Ecto neural progenitor cell (in vitro differentiated cells): ENCODE measurements around the gene HBP1.
"Not testable (repeated sequence)": the region's sequence is repeated elsewhere in the genome, so short reads cannot be mapped to it uniquely, and the experiment has no call there.

Source experiments
- DNase-seq: peaks from one replicate; pipeline ENCODE4 v3.0.0-alpha.2; 2018; ENCODE audit warnings: low spot score

Gene HBP1

GRCh38 chr7:107230334-107230733, 61.5 kb downstream of the HBP1 start:
- DNase-seq, result no peak

- DNase-seq, result no peak
Measured at GRCh38 chr7:107232568-107233090, 63.8 kb downstream of the HBP1 start.

- no peak for DNase-seq
Measured at GRCh38 chr7:107233174-107233573, 64.4 kb downstream of the HBP1 start.

- DNase-seq, result no peak
Measured at GRCh38 chr7:107233981-107234380, 65.2 kb downstream of the HBP1 start.

- no peak for DNase-seq
Measured at GRCh38 chr7:107234436-107234835, 65.6 kb downstream of the HBP1 start.

- DNase-seq, result no peak
Measured at GRCh38 chr7:107236862-107237261, 68.1 kb downstream of the HBP1 start.

- DNase-seq, result no peak
Measured at GRCh38 chr7:107237451-107237850, 68.6 kb downstream of the HBP1 start.

- no peak for DNase-seq
Measured at GRCh38 chr7:107242267-107242666, 73.5 kb downstream of the HBP1 start.

GRCh38 chr7:107244613-107245012, 75.8 kb downstream of the HBP1 start:
- no peak for DNase-seq

GRCh38 chr7:107246836-107247235, 78.0 kb downstream of the HBP1 start:
- DNase-seq, result not testable (repeated sequence)

GRCh38 chr7:107248551-107249316, 79.9 kb downstream of the HBP1 start:
- no peak for DNase-seq

GRCh38 chr7:107251963-107252362, 83.2 kb downstream of the HBP1 start:
- DNase-seq, result no peak
